Measurements from ENCODE around the gene ANKRD30A. TPM values are rescaled to one million over a fixed set of nuclear protein-coding genes. Genes with fewer than 3 reads are reported as not detected.

ANKRD30A gene
- total RNA-seq, 1 experiment from 2014 or later: 0.15 TPM

GRCh38 chr10:37234692-37235091 is 109.3 kb downstream of the ANKRD30A start:
- BruUV-seq (replicated peaks): no TSS peak
- POLR2A ChIA-PET (ENCODE audit: unreplicated experiment): no interaction called here
- Histone ChIP-seq H3K36me3 (ENCODE audit: low read depth, low read length) (no peaks in the 10 kb centered on the region), H4K20me1 (ENCODE audit: low read length) (no peaks in the 10 kb centered on the region), H2AFZ (ENCODE audit: low read length) (no peak overlapping the region), H3K27ac (ENCODE audit: low read length) (no peak overlapping the region), H3K9me2 (replicated peaks; ENCODE audit: low read length) (no peaks in the 10 kb centered on the region), H3K9ac (ENCODE audit: low read length) (no peak overlapping the region), H3K27me3 (ENCODE audit: low read length) (no peaks in the 10 kb centered on the region), H3F3A (ENCODE audit: low read length, unreplicated experiment) (no peaks in the 10 kb centered on the region), H3K4me2 (ENCODE audit: low read length) (no peak overlapping the region), H3K9me3 (ENCODE audit: low read length) (no peaks in the 10 kb centered on the region), H3K4me3 (ENCODE audit: low read length) (no peak overlapping the region), H3K4me1 (ENCODE audit: insufficient read depth, low read length) (no peaks in the 10 kb centered on the region), H3K79me2 (ENCODE audit: low read length) (no peaks in the 10 kb centered on the region)
- ATAC-seq (no peak), DNase-seq (no peak)
- CTCF ChIA-PET: no interaction called here
- intact Hi-C loops (cut with micrococcal nuclease): no loop called here
- TF ChIP-seq EZH2 (IDR thresholded peaks at IDR 0.05; ENCODE audit: low read length, unreplicated experiment): no peak
- TF ChIP-seq CTCF (conservative IDR thresholded peaks at IDR 0.05; ENCODE audit: low read depth, low read length): no peak
- TF ChIP-seq EZH2phosphoT487 (IDR thresholded peaks at IDR 0.05; ENCODE audit: borderline replicate concordance, low read length): no peak

DNA sequence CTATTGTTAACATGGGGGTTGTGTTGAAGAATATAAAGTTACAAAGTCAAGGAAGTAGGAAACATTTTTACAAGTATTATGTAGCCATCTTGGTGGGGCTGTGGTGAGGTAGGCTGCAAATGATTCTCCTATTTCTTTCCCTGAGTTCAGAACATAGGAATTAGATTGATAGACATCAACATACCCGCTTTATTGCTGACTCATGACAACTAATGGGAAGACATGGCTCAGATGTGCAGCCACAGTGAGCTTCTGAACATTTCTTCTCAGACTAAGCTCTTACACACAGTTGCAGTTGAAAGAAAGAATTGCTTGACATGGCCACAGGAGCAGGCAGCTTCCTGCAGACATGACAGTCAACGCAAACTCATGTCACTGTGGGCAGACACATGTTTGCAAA is 110.7 kb downstream of the ANKRD30A start:
- TF ChIP-seq CTCF (conservative IDR thresholded peaks at IDR 0.05; ENCODE audit: low read depth, low read length) (no peak), EZH2 (IDR thresholded peaks at IDR 0.05; ENCODE audit: low read length, unreplicated experiment) (no peak), EZH2phosphoT487 (IDR thresholded peaks at IDR 0.05; ENCODE audit: borderline replicate concordance, low read length) (no peak)
- no peaks in the 10 kb centered on the region for H3K27me3 ChIP-seq (ENCODE audit: low read length)
- H2AFZ ChIP-seq (ENCODE audit: low read length): no peak overlapping the region
- no peaks in the 10 kb centered on the region for H3K36me3 ChIP-seq (ENCODE audit: low read depth, low read length)
- ATAC-seq (no peak), DNase-seq (no peak)
- H3K9ac ChIP-seq (ENCODE audit: low read length): no peak overlapping the region
- no peaks in the 10 kb centered on the region for H4K20me1 ChIP-seq (ENCODE audit: low read length)
- H3K9me3 ChIP-seq (ENCODE audit: low read length): no peaks in the 10 kb centered on the region
- ChIA-PET POLR2A (ENCODE audit: unreplicated experiment) (no interaction called here), CTCF (no interaction called here)
- no peaks in the 10 kb centered on the region for H3K79me2 ChIP-seq (ENCODE audit: low read length)
- no peaks in the 10 kb centered on the region for H3K4me1 ChIP-seq (ENCODE audit: insufficient read depth, low read length)
- H3K9me2 ChIP-seq (replicated peaks; ENCODE audit: low read length): no peaks in the 10 kb centered on the region
- no peak overlapping the region for H3K4me3 ChIP-seq (ENCODE audit: low read length)
- no peaks in the 10 kb centered on the region for H3F3A ChIP-seq (ENCODE audit: low read length, unreplicated experiment)
- no peak overlapping the region for H3K27ac ChIP-seq (ENCODE audit: low read length)
- intact Hi-C loops (cut with micrococcal nuclease): no loop called here
- no peak overlapping the region for H3K4me2 ChIP-seq (ENCODE audit: low read length)
- BruUV-seq (replicated peaks): no TSS peak

GRCh38 chr10:37240223-37240622 is 114.8 kb downstream of the ANKRD30A start:
- Histone ChIP-seq H3K27me3 (ENCODE audit: low read length) (no peaks in the 10 kb centered on the region), H3K9me2 (replicated peaks; ENCODE audit: low read length) (no peaks in the 10 kb centered on the region), H3K27ac (ENCODE audit: low read length) (no peak overlapping the region), H2AFZ (ENCODE audit: low read length) (no peak overlapping the region), H3K4me3 (ENCODE audit: low read length) (no peak overlapping the region), H3F3A (ENCODE audit: low read length, unreplicated experiment) (no peaks in the 10 kb centered on the region), H3K9me3 (ENCODE audit: low read length) (no peaks in the 10 kb centered on the region), H3K4me1 (ENCODE audit: insufficient read depth, low read length) (no peaks in the 10 kb centered on the region), H3K4me2 (ENCODE audit: low read length) (no peak overlapping the region), H3K79me2 (ENCODE audit: low read length) (no peaks in the 10 kb centered on the region), H3K9ac (ENCODE audit: low read length) (no peak overlapping the region), H4K20me1 (ENCODE audit: low read length) (no peaks in the 10 kb centered on the region), H3K36me3 (ENCODE audit: low read depth, low read length) (no peaks in the 10 kb centered on the region)
- BruUV-seq (replicated peaks): no TSS peak
- ATAC-seq: no peak
- no peak for DNase-seq
- CTCF ChIA-PET: no interaction called here
- TF ChIP-seq EZH2phosphoT487 (IDR thresholded peaks at IDR 0.05; ENCODE audit: borderline replicate concordance, low read length) (no peak), EZH2 (IDR thresholded peaks at IDR 0.05; ENCODE audit: low read length, unreplicated experiment) (no peak), CTCF (conservative IDR thresholded peaks at IDR 0.05; ENCODE audit: low read depth, low read length) (no peak)
- intact Hi-C loops (cut with micrococcal nuclease): no loop called here
- POLR2A ChIA-PET (ENCODE audit: unreplicated experiment): no interaction called here
